SK-N-SH (cell line): Measurements from ENCODE around the gene MRGPRD. TPM values are rescaled to one million over a fixed set of nuclear protein-coding genes. Genes with fewer than 3 reads are reported as not detected.

Experiments
- CTCF ChIA-PET: fragments of 300-600, 350-600 bp; formaldehyde crosslinking; extraction: SDS; loops from one replicate; lab custom pipeline; 2021; lab: Yijun Ruan, JAX
- POLR2A ChIA-PET: fragments of 350-600 bp; sonication (Branson Sonifier 250); formaldehyde crosslinking; extraction: SDS; loops from one replicate; lab custom pipeline; 2020; ENCODE audit warnings: antibody characterized with exemption, inconsistent platforms; lab: Yijun Ruan, JAX
- DNase-seq: peaks from one replicate; pipeline ENCODE4 v3.0.0; 2012
- H2AFZ ChIP-seq: fragments of 200-600 bp; sonication (generic); 2 replicates; pipeline ENCODE4 v1.8.1; 2016; ENCODE audit warnings: antibody characterized with exemption, mild to moderate bottlenecking, low read depth
- H3F3A ChIP-seq: fragments of 200-600 bp; sonication (generic); replicated peaks from 2 replicates; pipeline ENCODE3; 2016; ENCODE audit warnings: antibody characterized with exemption, mild to moderate bottlenecking; ENCODE audit not compliant: insufficient read depth
- H3K27ac ChIP-seq, 2 experiments: fragments of 200-500 bp in 1 of 2; fragments of 200-600 bp in 1 of 2; sonication (Bioruptor generic) in 1 of 2; sonication (generic), shearing (Covaris generic) in 1 of 2; 2 replicates each; pipeline versions ENCODE4 v1.5.1 to v1.6.1; 2014 to 2016; ENCODE audit warnings: low read depth in 2 of 2, inconsistent platforms in 1 of 2, low read length in 1 of 2, mild to moderate bottlenecking in 1 of 2, mixed read lengths in 1 of 2
- H3K27me3 ChIP-seq: fragments of 200-600 bp; sonication (generic), shearing (Covaris generic); 2 replicates; pipeline ENCODE4 v1.6.1; 2016; ENCODE audit warnings: mixed run types; ENCODE audit not compliant: insufficient read depth
- H3K36me3 ChIP-seq, 2 experiments: fragments of 200-500 bp in 1 of 2; fragments of 200-600 bp in 1 of 2; sonication (Bioruptor generic) in 1 of 2; sonication (generic) in 1 of 2; replicated peaks in 1 of 2; 2 replicates each; pipeline versions ENCODE3 to v1.5.1; 2014 to 2016; ENCODE audit warnings: low read length in 1 of 2, mild to moderate bottlenecking in 1 of 2; ENCODE audit not compliant: insufficient read depth in 2 of 2, control insufficient read depth in 1 of 2
- H3K4me1 ChIP-seq, 2 experiments: fragments of 200-500 bp in 1 of 2; fragments of 200-600 bp in 1 of 2; sonication (Bioruptor generic) in 1 of 2; sonication (generic), shearing (Covaris generic) in 1 of 2; 2 replicates each; pipeline versions ENCODE4 v1.5.1 to v1.6.1; 2014 to 2016; ENCODE audit warnings: low read depth in 1 of 2, low read length in 1 of 2, mixed run types in 1 of 2; ENCODE audit not compliant: insufficient read depth in 2 of 2, control insufficient read depth in 1 of 2
- H3K4me2 ChIP-seq: fragments of 200-600 bp; sonication (generic), shearing (Covaris generic); 2 replicates; pipeline ENCODE4 v1.6.1; 2017; ENCODE audit warnings: mixed run types
- H3K4me3 ChIP-seq, 2 experiments: fragments of 200-500 bp in 1 of 2; fragments of 200-600 bp in 1 of 2; sonication (Bioruptor generic) in 1 of 2; sonication (generic), shearing (Covaris generic) in 1 of 2; 2 replicates each; pipeline versions ENCODE4 v1.5.1 to v1.8.1; 2014 to 2016; ENCODE audit warnings: low read depth in 2 of 2, inconsistent platforms in 1 of 2, low read length in 1 of 2, mild to moderate bottlenecking in 1 of 2, mixed read lengths in 1 of 2, moderate library complexity in 1 of 2
- H3K79me2 ChIP-seq: fragments of 200-600 bp; sonication (generic); 2 replicates; pipeline ENCODE4 v1.8.1; 2017; ENCODE audit warnings: mild to moderate bottlenecking; ENCODE audit not compliant: insufficient read depth
- H3K9ac ChIP-seq: fragments of 200-600 bp; sonication (generic); 2 replicates; pipeline ENCODE4 v1.6.1; 2017; ENCODE audit warnings: mixed run types
- H3K9me2 ChIP-seq: fragments of 200-600 bp; sonication (generic); 2 replicates; pipeline ENCODE4 v1.6.1; 2017; ENCODE audit warnings: mixed run types
- H3K9me3 ChIP-seq: fragments of 200-600 bp; sonication (generic); 2 replicates; pipeline ENCODE4 v1.6.1; 2017; ENCODE audit warnings: mixed run types, mild to moderate bottlenecking, moderate library complexity
- H4K20me1 ChIP-seq: fragments of 200-600 bp; sonication (generic); 2 replicates; pipeline ENCODE4 v1.6.1; 2017; ENCODE audit warnings: mild to moderate bottlenecking, mixed run types; ENCODE audit not compliant: insufficient read depth
- CHD2 ChIP-seq: fragments of 150-350 bp; IDR thresholded peaks from 2 replicates; pipeline ENCODE4 v1.6.1; 2018; ENCODE audit warnings: low read length; ENCODE audit not compliant: partially characterized antibody
- ELF1 ChIP-seq: IDR thresholded peaks from 2 replicates; pipeline ENCODE4 v1.4.0; 2012
- EZH2phosphoT487 ChIP-seq: fragments of 200-600 bp; sonication (generic); IDR thresholded peaks from 2 replicates; pipeline ENCODE4 v1.6.1; 2017; ENCODE audit warnings: low read depth, mixed run types, mild to moderate bottlenecking, antibody characterized with exemption, moderate library complexity, borderline replicate concordance
- FOSL2 ChIP-seq: IDR thresholded peaks from 2 replicates; pipeline ENCODE4 v1.4.0; 2012; ENCODE audit warnings: low read depth, mild to moderate bottlenecking, moderate library complexity, borderline replicate concordance
- FOXJ3 ChIP-seq: sonication (generic); formaldehyde crosslinking; IDR thresholded peaks from 2 replicates; pipeline ENCODE4 v1.5.1; 2020; ENCODE audit warnings: mild to moderate bottlenecking, missing genetic modification reagents
- FOXM1 ChIP-seq: IDR thresholded peaks from 2 replicates; pipeline ENCODE4 v1.4.0; 2012; ENCODE audit warnings: low read depth, mild to moderate bottlenecking
- GABPA ChIP-seq: IDR thresholded peaks from 2 replicates; pipeline ENCODE4 v1.4.0; 2012; ENCODE audit warnings: low read depth, mild to moderate bottlenecking
- NFIC ChIP-seq: IDR thresholded peaks from 2 replicates; pipeline ENCODE4 v1.4.0; 2012; ENCODE audit warnings: borderline replicate concordance
- NRF1 ChIP-seq: IDR thresholded peaks from 2 replicates; pipeline ENCODE4 v1.6.1; 2012; ENCODE audit warnings: low read depth, mild to moderate bottlenecking, low read length
- RAD21 ChIP-seq: IDR thresholded peaks from 2 replicates; pipeline ENCODE4 v1.6.1; 2012; ENCODE audit warnings: mild to moderate bottlenecking, low read length
- RCOR1 ChIP-seq: fragments of 150-350 bp; IDR thresholded peaks from 2 replicates; pipeline ENCODE4 v1.6.1; 2017; ENCODE audit warnings: antibody characterized with exemption, low read length
- RFX5 ChIP-seq: IDR thresholded peaks from 2 replicates; pipeline ENCODE4 v1.6.1; 2012; ENCODE audit warnings: mild to moderate bottlenecking, improper control_type of control experiment, low read length
- SMC3 ChIP-seq: IDR thresholded peaks from 2 replicates; pipeline ENCODE4 v1.6.1; 2012; ENCODE audit warnings: low read depth, low read length, improper control_type of control experiment
- TAF1 ChIP-seq: IDR thresholded peaks from 2 replicates; pipeline ENCODE4 v1.6.1; 2012; ENCODE audit warnings: low read depth, mild to moderate bottlenecking, low read length, moderate library complexity, borderline replicate concordance
- TEAD4 ChIP-seq: IDR thresholded peaks from 2 replicates; pipeline ENCODE4 v1.4.0; 2012; ENCODE audit warnings: mild to moderate bottlenecking, borderline replicate concordance; ENCODE audit not compliant: insufficient read depth
- WGBS: methylation state at CpG from one replicate; pipeline ENCODE4 v1.1.6; 2017; ENCODE audit warnings: low lambda C conversion rate; 5-methylcytosine and 5-hydroxymethylcytosine counted together
- polyA plus RNA-seq, 3 experiments: library from polyadenylated mRNA; depleted of rRNA; stranded (reverse); fragments of >200 nt; gene quantifications; 2 replicates each; pipeline ENCODE4 v1.2.3, GENCODE V29; 2012
- TF ChIP-seq, protein P1 (sequence below): IDR thresholded peaks from 2 replicates; pipeline ENCODE4 v1.4.0; 2012; ENCODE audit warnings: low read depth
- TF ChIP-seq, protein P2 (sequence below): IDR thresholded peaks from 2 replicates; pipeline ENCODE4; 2012
- TF ChIP-seq, protein P3 (sequence below): IDR thresholded peaks from 2 replicates; pipeline ENCODE4 v1.4.0; 2012; ENCODE audit warnings: low read depth, borderline replicate concordance
- TF ChIP-seq, protein P4 (sequence below): fragments of 150-350 bp; IDR thresholded peaks from 2 replicates; pipeline ENCODE4 v1.6.1; 2017; ENCODE audit warnings: antibody characterized with exemption, low read length, low read depth, borderline replicate concordance

Gene MRGPRD
- polyA plus RNA-seq, 1 of the 3 experiments (the other 2 are of a cell fraction), result not detected

DNA sequence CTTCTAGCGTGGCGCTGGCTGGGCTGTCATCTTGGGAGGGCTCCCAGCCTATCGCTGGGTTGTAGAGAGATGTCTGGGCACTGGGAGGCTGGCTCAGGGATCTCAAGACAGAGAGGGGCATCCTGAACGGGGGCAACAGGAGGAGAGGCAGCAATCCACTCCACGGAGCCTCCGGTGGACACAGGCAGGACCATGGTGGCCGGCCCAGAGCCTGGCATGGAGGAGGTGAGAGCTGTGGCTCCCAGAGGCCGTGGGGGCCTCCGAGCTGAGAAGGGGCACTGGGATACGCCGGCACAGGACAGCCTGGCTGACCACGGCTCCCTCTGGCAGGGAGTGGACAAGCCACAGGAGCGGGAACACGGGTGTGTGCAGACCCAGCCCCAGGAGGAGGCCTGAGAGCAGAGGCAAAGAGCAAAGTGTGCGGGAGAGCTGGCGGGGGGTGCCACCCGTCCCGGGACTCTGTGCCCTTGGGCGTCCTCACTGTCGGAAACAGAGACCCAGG, 23.1 kb upstream of the MRGPRD start (continued):
- no peak for TF ChIP-seq GABPA

DNA sequence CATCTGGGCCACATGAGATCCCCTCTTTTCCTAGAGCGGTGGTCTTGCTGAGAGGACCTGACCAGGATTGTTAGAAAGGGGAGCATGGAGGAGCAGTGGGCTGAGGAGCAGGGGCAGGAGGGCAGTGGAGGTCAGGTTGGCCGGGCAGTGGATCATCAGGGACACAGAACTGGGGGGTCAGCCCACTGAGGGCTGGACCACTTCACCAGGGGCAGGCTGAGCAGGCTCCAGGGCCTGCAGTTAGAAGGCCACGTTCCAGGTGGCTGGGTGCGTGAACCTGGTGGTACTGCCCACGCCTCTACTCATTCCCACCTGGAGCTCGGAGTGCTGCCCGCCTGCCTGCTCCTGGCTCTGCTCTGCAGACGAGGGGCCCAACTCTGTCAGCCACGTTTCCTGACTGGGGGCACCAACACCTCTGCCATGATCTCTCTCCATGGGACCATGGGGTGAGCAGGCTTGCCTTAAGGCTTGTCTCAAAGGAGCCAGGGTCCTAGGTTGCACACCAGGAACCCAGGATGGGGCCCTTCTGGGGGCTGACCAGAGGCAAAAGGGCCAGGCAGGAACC, 22.6 kb upstream of the MRGPRD start:
- H3K4me3 ChIP-seq, result no peak overlapping the region
- no peak overlapping the region for H3K27ac ChIP-seq
- no peaks in the 10 kb centered on the region for H3K9me2 ChIP-seq
- H3K9ac ChIP-seq, result no peak overlapping the region
- peaks cover 19 to 32% of the 10 kb centered on the region in 2 experiments for H3K4me1 ChIP-seq
- TF ChIP-seq, protein P1, sequence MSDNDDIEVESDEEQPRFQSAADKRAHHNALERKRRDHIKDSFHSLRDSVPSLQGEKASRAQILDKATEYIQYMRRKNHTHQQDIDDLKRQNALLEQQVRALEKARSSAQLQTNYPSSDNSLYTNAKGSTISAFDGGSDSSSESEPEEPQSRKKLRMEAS, result no peak
- TF ChIP-seq EZH2phosphoT487 (no peak), CHD2 (no peak), FOXM1 (no peak), TAF1 (no peak), RFX5 (no peak), FOSL2 (no peak), NFIC (no peak), TEAD4 (no peak), RAD21 (no peak), SMC3 (no peak), ELF1 (no peak), NRF1 (no peak), FOXJ3 (CRISPR knock-in tag) (no peak), RCOR1 (no peak)
- TF ChIP-seq, protein P2, sequence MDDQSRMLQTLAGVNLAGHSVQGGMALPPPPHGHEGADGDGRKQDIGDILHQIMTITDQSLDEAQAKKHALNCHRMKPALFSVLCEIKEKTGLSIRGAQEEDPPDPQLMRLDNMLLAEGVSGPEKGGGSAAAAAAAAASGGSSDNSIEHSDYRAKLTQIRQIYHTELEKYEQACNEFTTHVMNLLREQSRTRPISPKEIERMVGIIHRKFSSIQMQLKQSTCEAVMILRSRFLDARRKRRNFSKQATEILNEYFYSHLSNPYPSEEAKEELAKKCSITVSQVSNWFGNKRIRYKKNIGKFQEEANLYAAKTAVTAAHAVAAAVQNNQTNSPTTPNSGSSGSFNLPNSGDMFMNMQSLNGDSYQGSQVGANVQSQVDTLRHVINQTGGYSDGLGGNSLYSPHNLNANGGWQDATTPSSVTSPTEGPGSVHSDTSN, result no peak
- TF ChIP-seq, protein P3, sequence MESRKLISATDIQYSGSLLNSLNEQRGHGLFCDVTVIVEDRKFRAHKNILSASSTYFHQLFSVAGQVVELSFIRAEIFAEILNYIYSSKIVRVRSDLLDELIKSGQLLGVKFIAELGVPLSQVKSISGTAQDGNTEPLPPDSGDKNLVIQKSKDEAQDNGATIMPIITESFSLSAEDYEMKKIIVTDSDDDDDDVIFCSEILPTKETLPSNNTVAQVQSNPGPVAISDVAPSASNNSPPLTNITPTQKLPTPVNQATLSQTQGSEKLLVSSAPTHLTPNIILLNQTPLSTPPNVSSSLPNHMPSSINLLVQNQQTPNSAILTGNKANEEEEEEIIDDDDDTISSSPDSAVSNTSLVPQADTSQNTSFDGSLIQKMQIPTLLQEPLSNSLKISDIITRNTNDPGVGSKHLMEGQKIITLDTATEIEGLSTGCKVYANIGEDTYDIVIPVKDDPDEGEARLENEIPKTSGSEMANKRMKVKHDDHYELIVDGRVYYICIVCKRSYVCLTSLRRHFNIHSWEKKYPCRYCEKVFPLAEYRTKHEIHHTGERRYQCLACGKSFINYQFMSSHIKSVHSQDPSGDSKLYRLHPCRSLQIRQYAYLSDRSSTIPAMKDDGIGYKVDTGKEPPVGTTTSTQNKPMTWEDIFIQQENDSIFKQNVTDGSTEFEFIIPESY, result no peak
- TF ChIP-seq, protein P4, sequence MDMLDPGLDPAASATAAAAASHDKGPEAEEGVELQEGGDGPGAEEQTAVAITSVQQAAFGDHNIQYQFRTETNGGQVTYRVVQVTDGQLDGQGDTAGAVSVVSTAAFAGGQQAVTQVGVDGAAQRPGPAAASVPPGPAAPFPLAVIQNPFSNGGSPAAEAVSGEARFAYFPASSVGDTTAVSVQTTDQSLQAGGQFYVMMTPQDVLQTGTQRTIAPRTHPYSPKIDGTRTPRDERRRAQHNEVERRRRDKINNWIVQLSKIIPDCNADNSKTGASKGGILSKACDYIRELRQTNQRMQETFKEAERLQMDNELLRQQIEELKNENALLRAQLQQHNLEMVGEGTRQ, result no peak
- DNase-seq, result no peak
- no peaks in the 10 kb centered on the region for H3K9me3 ChIP-seq
- ChIA-PET CTCF (interaction anchor here (0.6 kb wide), 1 partner anchor 158 kb away, joined by 3 read pairs; no protein-coding TSS in a partner anchor), POLR2A (no interaction called here)
- H2AFZ ChIP-seq, result no peak overlapping the region
- 89% methylated on average over 6 of the region's 9 CpGs for WGBS
- H3K36me3 ChIP-seq, result no peaks in the 10 kb centered on the region
- no peaks in the 10 kb centered on the region for H3K79me2 ChIP-seq
- no peak overlapping the region for H3K4me2 ChIP-seq
- no peaks in the 10 kb centered on the region for H3F3A ChIP-seq
- H3K27me3 ChIP-seq, result no peaks in the 10 kb centered on the region
- no peaks in the 10 kb centered on the region for H4K20me1 ChIP-seq
